Keratinocyte (primary cell): Measurements from ENCODE around the gene PARD3.

Experiments used
- EZH2 ChIP-seq: IDR thresholded peaks from one replicate; pipeline ENCODE4 v1.6.1; 2012; ENCODE audit warnings: inconsistent platforms, mild to moderate bottlenecking, low read length, moderate library complexity
- TF ChIP-seq, protein P1 (sequence below), 3 experiments: IDR thresholded peaks in 1 of 3; conservative IDR thresholded peaks in 1 of 3; optimal IDR thresholded peaks in 1 of 3; 2 replicates in 2 of 3; 3 replicates in 1 of 3; pipeline versions ENCODE3 to v1.5.1; 2011; ENCODE audit warnings: low read length in 3 of 3, mild to moderate bottlenecking in 3 of 3, moderate library complexity in 2 of 3, control low read depth in 1 of 3, inconsistent platforms in 1 of 3; ENCODE audit not compliant: insufficient read depth in 2 of 3; ENCODE audit errors: extremely low read depth in 1 of 3

DNA sequence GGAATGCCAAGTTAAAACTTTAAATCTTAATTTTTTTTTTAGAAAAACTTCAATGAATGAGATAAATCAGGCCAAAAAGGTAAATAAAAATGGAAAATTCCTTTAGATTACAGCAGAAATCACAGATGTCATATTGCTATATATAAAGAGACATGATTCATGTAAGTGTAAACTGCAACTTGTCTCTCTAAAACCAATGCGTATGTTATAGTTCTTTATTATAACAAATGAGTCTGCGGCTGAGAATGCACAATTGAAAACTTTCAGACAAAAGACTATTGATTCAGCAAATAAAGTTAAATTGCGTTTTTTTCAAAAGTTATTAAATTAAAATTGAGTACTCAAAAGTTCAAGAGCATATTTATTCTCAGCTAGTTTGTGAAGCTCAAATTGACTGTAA is 425.3 kb downstream of the PARD3 start:
- TF ChIP-seq, protein P1, sequence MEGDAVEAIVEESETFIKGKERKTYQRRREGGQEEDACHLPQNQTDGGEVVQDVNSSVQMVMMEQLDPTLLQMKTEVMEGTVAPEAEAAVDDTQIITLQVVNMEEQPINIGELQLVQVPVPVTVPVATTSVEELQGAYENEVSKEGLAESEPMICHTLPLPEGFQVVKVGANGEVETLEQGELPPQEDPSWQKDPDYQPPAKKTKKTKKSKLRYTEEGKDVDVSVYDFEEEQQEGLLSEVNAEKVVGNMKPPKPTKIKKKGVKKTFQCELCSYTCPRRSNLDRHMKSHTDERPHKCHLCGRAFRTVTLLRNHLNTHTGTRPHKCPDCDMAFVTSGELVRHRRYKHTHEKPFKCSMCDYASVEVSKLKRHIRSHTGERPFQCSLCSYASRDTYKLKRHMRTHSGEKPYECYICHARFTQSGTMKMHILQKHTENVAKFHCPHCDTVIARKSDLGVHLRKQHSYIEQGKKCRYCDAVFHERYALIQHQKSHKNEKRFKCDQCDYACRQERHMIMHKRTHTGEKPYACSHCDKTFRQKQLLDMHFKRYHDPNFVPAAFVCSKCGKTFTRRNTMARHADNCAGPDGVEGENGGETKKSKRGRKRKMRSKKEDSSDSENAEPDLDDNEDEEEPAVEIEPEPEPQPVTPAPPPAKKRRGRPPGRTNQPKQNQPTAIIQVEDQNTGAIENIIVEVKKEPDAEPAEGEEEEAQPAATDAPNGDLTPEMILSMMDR (optimal IDR thresholded peaks at IDR 0.05 in 1 of 3, IDR thresholded peaks at IDR 0.05 in 1 of 3, conservative IDR thresholded peaks at IDR 0.05 in 1 of 3; ENCODE audit: extremely low read depth in 1 of 3, insufficient read depth in 2 of 3, low read length in 3 of 3): no peak
- no peak for TF ChIP-seq EZH2
